HG03108 (cell line): Measurements from ENCODE around the gene AMH.

Experiments
- ATAC-seq: cut with Tn5 transposase; IDR thresholded peaks from one replicate; pipeline ENCODE4 v1.9.1; 2021; ENCODE audit warnings: moderate library complexity; ENCODE audit not compliant: unreplicated experiment

Gene AMH

GRCh38 chr19:2282862-2283237, 33.7 kb downstream of the AMH start:
- ATAC-seq: no peak

- ATAC-seq: no peak
Observed at GRCh38 chr19:2283835-2284507, 34.8 kb downstream of the AMH start.

- ATAC-seq: no peak
Observed at GRCh38 chr19:2286402-2287140, 37.4 kb downstream of the AMH start.

GRCh38 chr19:2287585-2288337, 38.6 kb downstream of the AMH start:
- ATAC-seq: no peak

GRCh38 chr19:2288338-2288817, 39.3 kb downstream of the AMH start:
- ATAC-seq: no peak

GRCh38 chr19:2288818-2289713, 39.9 kb downstream of the AMH start:
- ATAC-seq: no peak

GRCh38 chr19:2289714-2290435, 40.8 kb downstream of the AMH start:
- no peak for ATAC-seq

GRCh38 chr19:2290441-2291184, 41.5 kb downstream of the AMH start:
- no peak for ATAC-seq

- ATAC-seq: no peak
Observed at GRCh38 chr19:2291185-2291751, 42.1 kb downstream of the AMH start.

GRCh38 chr19:2294687-2295335, 45.7 kb downstream of the AMH start:
- no peak for ATAC-seq

- ATAC-seq: no peak
Observed at GRCh38 chr19:2296141-2296540, 47.0 kb downstream of the AMH start.

GRCh38 chr19:2300533-2300932, 51.4 kb downstream of the AMH start:
- no peak for ATAC-seq
